ENCODE results near the gene EML6.

EML6 gene

GRCh38 chr2:54924121-54924520 lies 200.7 kb downstream of the EML6 start:
- no peak for DNase-seq

GRCh38 chr2:54925022-54925421 lies 201.6 kb downstream of the EML6 start:
- DNase-seq: no peak

GRCh38 chr2:54927085-54927750 lies 203.8 kb downstream of the EML6 start:
- no peak for DNase-seq

GRCh38 chr2:54927751-54928615 lies 204.5 kb downstream of the EML6 start:
- DNase-seq: no peak

GRCh38 chr2:54928719-54929118 lies 205.3 kb downstream of the EML6 start:
- DNase-seq: no peak

- no peak for DNase-seq
Observed at GRCh38 chr2:54931473-54931872, 208.0 kb downstream of the EML6 start.

- no peak for DNase-seq
Observed at GRCh38 chr2:54935389-54935788, 211.9 kb downstream of the EML6 start.

GRCh38 chr2:54936766-54937165 lies 213.3 kb downstream of the EML6 start:
- DNase-seq: no peak

GRCh38 chr2:54939446-54940118 lies 216.1 kb downstream of the EML6 start:
- DNase-seq: no peak

- DNase-seq: no peak
Observed at GRCh38 chr2:54940723-54941122, 217.3 kb downstream of the EML6 start.

- no peak for DNase-seq
Observed at GRCh38 chr2:54941248-54941984, 218.0 kb downstream of the EML6 start.

- no peak for DNase-seq
Observed at GRCh38 chr2:54942373-54942772, 218.9 kb downstream of the EML6 start.

- no peak for DNase-seq
Observed at GRCh38 chr2:54944724-54945326, 221.4 kb downstream of the EML6 start.

- DNase-seq: no peak
Observed at GRCh38 chr2:54945391-54946219, 222.1 kb downstream of the EML6 start.

- no peak for DNase-seq
Observed at GRCh38 chr2:54946220-54946805, 222.9 kb downstream of the EML6 start.

GRCh38 chr2:54947136-54947535 lies 223.7 kb downstream of the EML6 start:
- DNase-seq: no peak

GRCh38 chr2:54947646-54948045 lies 224.2 kb downstream of the EML6 start:
- DNase-seq: no peak

GRCh38 chr2:54948120-54948519 lies 224.7 kb downstream of the EML6 start:
- no peak for DNase-seq

- DNase-seq: no peak
Observed at GRCh38 chr2:54949431-54949830, 226.0 kb downstream of the EML6 start.

GRCh38 chr2:54950811-54951210 lies 227.3 kb downstream of the EML6 start:
- no peak for DNase-seq

- DNase-seq: no peak
Observed at GRCh38 chr2:54952425-54952824, 229.0 kb downstream of the EML6 start.
